Measurements from ENCODE around the gene WHRN.

- TF ChIP-seq, protein P1, sequence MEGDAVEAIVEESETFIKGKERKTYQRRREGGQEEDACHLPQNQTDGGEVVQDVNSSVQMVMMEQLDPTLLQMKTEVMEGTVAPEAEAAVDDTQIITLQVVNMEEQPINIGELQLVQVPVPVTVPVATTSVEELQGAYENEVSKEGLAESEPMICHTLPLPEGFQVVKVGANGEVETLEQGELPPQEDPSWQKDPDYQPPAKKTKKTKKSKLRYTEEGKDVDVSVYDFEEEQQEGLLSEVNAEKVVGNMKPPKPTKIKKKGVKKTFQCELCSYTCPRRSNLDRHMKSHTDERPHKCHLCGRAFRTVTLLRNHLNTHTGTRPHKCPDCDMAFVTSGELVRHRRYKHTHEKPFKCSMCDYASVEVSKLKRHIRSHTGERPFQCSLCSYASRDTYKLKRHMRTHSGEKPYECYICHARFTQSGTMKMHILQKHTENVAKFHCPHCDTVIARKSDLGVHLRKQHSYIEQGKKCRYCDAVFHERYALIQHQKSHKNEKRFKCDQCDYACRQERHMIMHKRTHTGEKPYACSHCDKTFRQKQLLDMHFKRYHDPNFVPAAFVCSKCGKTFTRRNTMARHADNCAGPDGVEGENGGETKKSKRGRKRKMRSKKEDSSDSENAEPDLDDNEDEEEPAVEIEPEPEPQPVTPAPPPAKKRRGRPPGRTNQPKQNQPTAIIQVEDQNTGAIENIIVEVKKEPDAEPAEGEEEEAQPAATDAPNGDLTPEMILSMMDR (IDR thresholded peaks at IDR 0.05): no peak
- no peak for TF ChIP-seq POLR2A (IDR thresholded peaks at IDR 0.05)
These were observed 763 bp upstream of the WHRN start for GRCh38 chr9:114506082-114506390.

Measured in transverse colon (tissue), 3 donors.